Activated CD4-positive, alpha-beta memory T cell treated with anti-CD3 and anti-CD28 coated beads for 36 hours (primary cell): Measurements from ENCODE around the gene C16orf92. TPM values are rescaled to one million over a fixed set of nuclear protein-coding genes. Genes with fewer than 3 reads are reported as not detected.

ENCODE experiments used
- CTCF ChIA-PET: fragments of 350-600 bp; sonication (Branson Sonifier 250); formaldehyde crosslinking; loops from one replicate; lab custom pipeline; 2021; ENCODE audit warnings: antibody characterized with exemption, inconsistent platforms; lab: Charles Lee
- POLR2A ChIA-PET: fragments of 350-600 bp; sonication (Branson Sonifier 250); formaldehyde crosslinking; loops from one replicate; lab custom pipeline; 2021; ENCODE audit warnings: antibody characterized with exemption; lab: Charles Lee
- DNase-seq: peaks from one replicate; pipeline ENCODE4 v3.0.0-alpha.2; 2020
- H3K27ac Mint-ChIP-seq: one replicate; pipeline ENCODE4 v1.8.0; 2021; ENCODE audit warnings: mixed read lengths
- H3K27me3 Mint-ChIP-seq: one replicate; pipeline ENCODE4 v1.8.0; 2021; ENCODE audit warnings: mixed read lengths
- H3K36me3 Mint-ChIP-seq: one replicate; pipeline ENCODE4 v1.8.0; 2021; ENCODE audit warnings: mixed read lengths
- H3K4me1 Mint-ChIP-seq: one replicate; pipeline ENCODE4 v1.8.0; 2021; ENCODE audit warnings: low read depth, mixed read lengths
- H3K4me3 Mint-ChIP-seq: one replicate; pipeline ENCODE4 v1.8.0; 2021; ENCODE audit warnings: mild to moderate bottlenecking, mixed read lengths
- H3K9me3 Mint-ChIP-seq: one replicate; pipeline ENCODE4 v1.8.0; 2021; ENCODE audit warnings: mixed read lengths
- intact Hi-C: fragments of 100-400 bp; cut with micrococcal nuclease; formaldehyde crosslinking; loops from one replicate; pipeline ENCODE4 v1.15.1; 2023
- total RNA-seq, 2 experiments: library from RNA; stranded (reverse); gene quantifications; one replicate each; pipeline ENCODE4 v1.2.3, GENCODE V29; 2021

C16orf92 gene
- total RNA-seq, 2 experiments from 2014 or later, result not detected

GRCh38 chr16:29999605-30000004 lies 23.4 kb upstream of the C16orf92 start:
- intact Hi-C loops, result loop anchor here (5.0 kb wide), 2 partner anchors 37 to 192 kb away; partner anchors contain the start of genes MAZ and TMEM219
- CTCF ChIA-PET, result no interaction called here
- POLR2A ChIA-PET, result no interaction called here

GRCh38 chr16:30000735-30001631 lies 22.0 kb upstream of the C16orf92 start:
- ChIA-PET CTCF (no interaction called here), POLR2A (no interaction called here)
- peaks cover 16% of the 10 kb centered on the region for H3K36me3 Mint-ChIP-seq
- intact Hi-C loops, result no loop called here
- peaks cover 17% of the 10 kb centered on the region for H3K4me1 Mint-ChIP-seq
- H3K27ac Mint-ChIP-seq, result no peak overlapping the region
- DNase-seq, result no peak
- H3K27me3 Mint-ChIP-seq, result no peaks in the 10 kb centered on the region
- no peaks in the 10 kb centered on the region for H3K9me3 Mint-ChIP-seq
- H3K4me3 Mint-ChIP-seq, result no peak overlapping the region

More at GRCh38 chr16:29999605-30000004, 23.4 kb upstream of the C16orf92 start:
- Mint-ChIP-seq H3K4me3 (no peak overlapping the region), H3K9me3 (no peaks in the 10 kb centered on the region), H3K4me1 (peaks cover 22% of the 10 kb centered on the region), H3K27ac (no peak overlapping the region), H3K36me3 (peaks cover 22% of the 10 kb centered on the region), H3K27me3 (no peaks in the 10 kb centered on the region)
- no peak for DNase-seq

DNA sequence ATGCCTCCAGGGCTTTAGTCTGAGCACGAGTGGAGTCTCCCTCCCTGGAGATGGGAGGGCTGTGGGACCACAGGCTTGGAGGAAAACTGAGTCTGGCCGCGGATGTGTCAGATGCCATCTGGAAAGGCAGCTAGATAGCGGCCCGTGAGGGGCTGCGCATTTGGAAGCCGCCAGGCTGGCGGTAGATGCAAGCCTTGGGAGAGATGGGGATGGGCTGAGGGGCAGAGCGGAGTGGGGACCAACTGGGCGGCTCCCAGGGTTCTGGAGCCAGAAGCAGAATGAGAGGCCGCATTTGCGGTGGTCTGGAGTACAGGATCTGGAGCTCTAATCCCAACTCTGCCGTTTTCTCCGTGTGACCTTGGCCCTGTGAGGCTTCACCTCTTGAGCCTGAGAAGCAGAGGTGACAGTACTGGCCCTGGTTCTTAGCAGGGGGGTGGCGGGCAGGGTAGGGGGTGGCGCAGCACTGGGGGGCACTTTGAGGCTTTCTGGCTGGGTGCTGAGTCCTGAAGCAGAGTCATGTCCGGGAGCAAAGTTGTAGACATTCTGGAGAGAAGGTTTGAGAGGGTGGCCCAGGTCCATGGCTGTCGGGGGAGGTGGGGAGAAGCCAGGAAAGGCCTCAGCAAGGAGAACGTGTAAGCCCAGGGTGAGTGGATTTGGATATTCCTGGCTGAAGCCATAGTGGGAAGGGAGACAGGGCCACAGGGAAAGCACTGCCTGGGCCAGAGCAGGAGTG lies 20.2 kb upstream of the C16orf92 start:
- DNase-seq, result no peak
- H3K4me3 Mint-ChIP-seq, result no peak overlapping the region
- H3K36me3 Mint-ChIP-seq, result peaks cover 11% of the 10 kb centered on the region
- no peaks in the 10 kb centered on the region for H3K27me3 Mint-ChIP-seq
- POLR2A ChIA-PET, result no interaction called here
- H3K4me1 Mint-ChIP-seq, result peaks cover 11% of the 10 kb centered on the region
- no peak overlapping the region for H3K27ac Mint-ChIP-seq
- no peaks in the 10 kb centered on the region for H3K9me3 Mint-ChIP-seq
- CTCF ChIA-PET, result interaction anchor here (1.6 to 2.1 kb wide), 3 partner anchors 30 to 302 kb away, joined by 3 to 8 read pairs (median 5); no protein-coding TSS in a partner anchor
- intact Hi-C loops, result no loop called here

GRCh38 chr16:30003670-30004423 lies 19.2 kb upstream of the C16orf92 start:
- ChIA-PET POLR2A (interaction anchor here (1.1 to 2.2 kb wide), 2 partner anchors 7 to 9 kb away, joined by 3 to 7 read pairs; partner anchors contain the start of genes HIRIP3 and INO80E), CTCF (interaction anchor here (0.9 to 2.1 kb wide), 6 partner anchors 14 to 303 kb away, joined by 3 to 8 read pairs (median 4); partner anchors contain the start of genes KCTD13 and TLCD3B)
- no peak for DNase-seq
- H3K27ac Mint-ChIP-seq, result no peak overlapping the region
- intact Hi-C loops, result no loop called here
- H3K36me3 Mint-ChIP-seq, result peaks cover 5% of the 10 kb centered on the region
- peaks cover 3% of the 10 kb centered on the region for H3K27me3 Mint-ChIP-seq
- peaks cover 6% of the 10 kb centered on the region for H3K4me1 Mint-ChIP-seq
- H3K9me3 Mint-ChIP-seq, result no peaks in the 10 kb centered on the region
- H3K4me3 Mint-ChIP-seq, result no peak overlapping the region

GRCh38 chr16:30004424-30004776 lies 18.6 kb upstream of the C16orf92 start:
- H3K36me3 Mint-ChIP-seq, result no peaks in the 10 kb centered on the region
- no peak for DNase-seq
- no peak overlapping the region for H3K4me3 Mint-ChIP-seq
- H3K9me3 Mint-ChIP-seq, result no peaks in the 10 kb centered on the region
- ChIA-PET POLR2A (interaction anchor here (1.1 to 2.2 kb wide), 2 partner anchors 8 to 9 kb away, joined by 3 to 7 read pairs; partner anchors contain the start of genes HIRIP3 and INO80E), CTCF (interaction anchor here (0.9 to 2.1 kb wide), 5 partner anchors 14 to 304 kb away, joined by 3 to 8 read pairs (median 5); partner anchors contain the start of genes KCTD13 and TLCD3B)
- peaks cover 4% of the 10 kb centered on the region for H3K4me1 Mint-ChIP-seq
- intact Hi-C loops, result no loop called here
- peaks cover 8% of the 10 kb centered on the region for H3K27me3 Mint-ChIP-seq
- no peak overlapping the region for H3K27ac Mint-ChIP-seq

GRCh38 chr16:30004811-30005242 lies 18.2 kb upstream of the C16orf92 start:
- no peaks in the 10 kb centered on the region for H3K9me3 Mint-ChIP-seq
- H3K4me3 Mint-ChIP-seq, result no peak overlapping the region
- peaks cover 11% of the 10 kb centered on the region for H3K27me3 Mint-ChIP-seq
- CTCF ChIA-PET, result interaction anchor here (0.9 to 2.1 kb wide), 7 partner anchors 8 to 304 kb away, joined by 3 to 9 read pairs (median 5); partner anchors contain the start of genes HIRIP3, INO80E, KCTD13 and TLCD3B
- POLR2A ChIA-PET, result interaction anchor here (1.1 to 2.2 kb wide), 2 partner anchors 8 to 10 kb away, joined by 3 to 7 read pairs; partner anchors contain the start of genes HIRIP3 and INO80E
- H3K36me3 Mint-ChIP-seq, result no peaks in the 10 kb centered on the region
- H3K4me1 Mint-ChIP-seq, result peaks cover 2% of the 10 kb centered on the region
- intact Hi-C loops, result no loop called here
- no peak overlapping the region for H3K27ac Mint-ChIP-seq
- no peak for DNase-seq

- intact Hi-C loops, result no loop called here
- no peak overlapping the region for H3K4me3 Mint-ChIP-seq
- peaks cover 7% of the 10 kb centered on the region for H3K4me1 Mint-ChIP-seq
- DNase-seq, result peak; percentile 40
- CTCF ChIA-PET, result interaction anchor here (0.6 to 2.1 kb wide), 17 partner anchors 9 to 314 kb away, joined by 3 to 9 read pairs (median 3); partner anchors contain the start of genes HIRIP3, INO80E, PAGR1 and TLCD3B
- POLR2A ChIA-PET, result interaction anchor here (2.2 kb wide), 1 partner anchor 9 kb away, joined by 7 read pairs; the partner anchor contains the start of gene INO80E
- no peaks in the 10 kb centered on the region for H3K36me3 Mint-ChIP-seq
- H3K9me3 Mint-ChIP-seq, result no peaks in the 10 kb centered on the region
- H3K27me3 Mint-ChIP-seq, result peaks cover 16% of the 10 kb centered on the region
- no peak overlapping the region for H3K27ac Mint-ChIP-seq
Observed at GRCh38 chr16:30005341-30006094, 17.5 kb upstream of the C16orf92 start.

DNA sequence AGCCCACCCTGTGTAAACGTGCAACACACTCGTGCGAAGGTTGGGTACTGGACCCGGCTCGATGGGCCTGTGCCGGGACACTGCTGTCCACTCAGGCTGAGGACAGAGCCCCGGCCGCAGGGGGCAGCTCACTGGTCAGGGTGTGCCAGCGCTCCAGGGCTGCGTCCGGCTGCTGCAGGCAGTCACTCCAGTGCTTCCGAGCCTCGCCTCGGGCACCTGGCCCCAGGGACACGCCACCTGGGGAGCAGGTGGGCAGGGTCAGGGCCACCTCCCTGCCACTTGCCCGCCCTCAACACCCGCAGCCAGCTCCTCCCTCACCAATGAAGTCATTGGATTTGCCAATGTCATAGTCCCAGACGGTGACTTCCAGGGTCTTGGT lies 16.9 kb upstream of the C16orf92 start:
- Mint-ChIP-seq H3K27me3 (peaks cover 17% of the 10 kb centered on the region), H3K27ac (no peak overlapping the region)
- CTCF ChIA-PET, result interaction anchor here (0.6 to 2.1 kb wide), 17 partner anchors 9 to 315 kb away, joined by 3 to 9 read pairs (median 3); partner anchors contain the start of genes HIRIP3, INO80E, PAGR1 and TLCD3B

DNA sequence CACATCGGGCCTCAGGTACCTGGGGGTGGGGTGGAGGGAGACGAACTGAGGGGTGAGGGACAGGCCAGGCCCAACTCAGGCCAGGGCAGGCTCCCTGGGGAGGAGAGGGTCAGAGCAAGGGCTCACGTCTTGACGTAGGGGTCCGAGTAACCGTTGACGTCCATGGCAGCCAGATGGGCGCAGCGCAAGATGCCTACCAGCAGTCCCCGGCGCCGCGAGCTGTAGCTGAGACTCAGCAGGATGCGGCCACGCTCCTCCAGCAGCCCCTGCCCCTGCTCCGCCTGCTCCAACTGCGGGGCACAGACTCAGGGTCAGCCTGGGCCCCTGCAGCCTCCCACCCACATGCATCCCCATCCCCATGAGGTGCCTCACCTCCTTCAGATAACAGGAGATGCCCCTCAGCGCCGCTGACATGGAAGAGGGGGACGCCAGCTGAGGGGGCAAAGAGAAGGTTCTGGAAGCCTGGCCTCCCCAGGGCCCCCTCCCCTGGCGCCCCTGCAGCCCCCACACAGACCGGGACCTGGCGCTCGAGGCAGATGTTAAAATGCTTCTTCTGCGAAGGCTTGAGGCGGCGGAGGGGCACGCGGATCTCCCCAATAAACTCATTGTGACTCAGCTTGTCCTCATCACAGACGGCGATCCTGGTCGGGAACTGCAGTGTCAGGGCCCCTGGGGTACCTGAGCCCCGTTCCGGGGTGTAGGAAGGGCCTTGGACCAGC lies 16.2 kb upstream of the C16orf92 start:
- CTCF ChIA-PET, result interaction anchor here (1.1 to 1.5 kb wide), 3 partner anchors 23 to 315 kb away, joined by 3 to 6 read pairs (median 3); no protein-coding TSS in a partner anchor
- H3K27ac Mint-ChIP-seq, result no peak overlapping the region
- POLR2A ChIA-PET, result no interaction called here
- peaks cover 18% of the 10 kb centered on the region for H3K27me3 Mint-ChIP-seq
- no peaks in the 10 kb centered on the region for H3K36me3 Mint-ChIP-seq
- intact Hi-C loops, result no loop called here
- H3K4me3 Mint-ChIP-seq, result no peak overlapping the region
- H3K4me1 Mint-ChIP-seq, result peaks cover 9% of the 10 kb centered on the region
- H3K9me3 Mint-ChIP-seq, result no peaks in the 10 kb centered on the region
- no peak for DNase-seq

More for the DNA sequence above, 16.9 kb upstream of the C16orf92 start:
- POLR2A ChIA-PET, result interaction anchor here (2.2 kb wide), 1 partner anchor 10 kb away, joined by 7 read pairs; the partner anchor contains the start of gene INO80E
- intact Hi-C loops, result no loop called here
- DNase-seq, result no peak
- Mint-ChIP-seq H3K36me3 (no peaks in the 10 kb centered on the region), H3K4me1 (peaks cover 9% of the 10 kb centered on the region), H3K9me3 (no peaks in the 10 kb centered on the region), H3K4me3 (no peak overlapping the region)

- ChIA-PET POLR2A (no interaction called here), CTCF (no interaction called here)
- Mint-ChIP-seq H3K36me3 (no peaks in the 10 kb centered on the region), H3K9me3 (no peaks in the 10 kb centered on the region), H3K27me3 (peaks cover 22% of the 10 kb centered on the region), H3K4me3 (no peak overlapping the region), H3K4me1 (peaks cover 12% of the 10 kb centered on the region), H3K27ac (no peak overlapping the region)
- DNase-seq, result no peak
- intact Hi-C loops, result no loop called here
Observed at GRCh38 chr16:30007378-30007895, 15.6 kb upstream of the C16orf92 start.
